ENCODE measurements around the gene AMH. TPM values are rescaled to one million over a fixed set of nuclear protein-coding genes. Genes with fewer than 3 reads are reported as not detected.

The AMH gene
- total RNA-seq, 1 donor from 2014 or later, result not detected

- DNase-seq, result no peak
Measured at GRCh38 chr19:2249880-2250765, 1.0 kb downstream of the AMH start.

GRCh38 chr19:2250766-2251105, 1.6 kb downstream of the AMH start:
- no peak for DNase-seq

GRCh38 chr19:2251106-2252054, 2.3 kb downstream of the AMH start:
- no peak for DNase-seq

- DNase-seq, result no peak
Measured at GRCh38 chr19:2252055-2252796, 3.1 kb downstream of the AMH start.

- no peak for DNase-seq
Measured at GRCh38 chr19:2252797-2253105, 3.6 kb downstream of the AMH start.

- no peak for DNase-seq
Measured at GRCh38 chr19:2253106-2254063, 4.3 kb downstream of the AMH start.

GRCh38 chr19:2254064-2254872, 5.1 kb downstream of the AMH start:
- no peak for DNase-seq

- no peak for DNase-seq
Measured at GRCh38 chr19:2255112-2255845, 6.2 kb downstream of the AMH start.

- no peak for DNase-seq
Measured at GRCh38 chr19:2255982-2256685, 7.0 kb downstream of the AMH start, which contains the start of gene JSRP1. Gene JSRP1, minus strand, starts transcription at chr19:2256417. Its CDS starts 1,103 bp downstream, at chr19:2255314.

GRCh38 chr19:2259336-2259735, 10.2 kb downstream of the AMH start:
- no peak for DNase-seq

- no peak for DNase-seq
Measured at GRCh38 chr19:2260341-2260805, 11.2 kb downstream of the AMH start.

GRCh38 chr19:2261438-2262172, 12.5 kb downstream of the AMH start:
- DNase-seq, result no peak

GRCh38 chr19:2266183-2266993, 17.3 kb downstream of the AMH start:
- DNase-seq, result no peak

GRCh38 chr19:2268480-2268830, 19.3 kb downstream of the AMH start:
- DNase-seq, result no peak

GRCh38 chr19:2268861-2269243, 19.7 kb downstream of the AMH start:
- no peak for DNase-seq

GRCh38 chr19:2269244-2270156, 20.4 kb downstream of the AMH start:
- peak; percentile 93 for DNase-seq

- DNase-seq, result no peak
Measured at GRCh38 chr19:2270157-2270422, 21.0 kb downstream of the AMH start.
